ENCODE results near the gene UST.

- TF ChIP-seq CTCF (IDR thresholded peaks at IDR 0.05; ENCODE audit: poor library complexity) (no peak), EZH2 (IDR thresholded peaks at IDR 0.05; ENCODE audit: borderline replicate concordance) (no peak)
Observed at GRCh38 chr6:149046822-149047246, 300.0 kb downstream of the UST start.
